ENCODE measurements around the gene SDHC. TPM values are rescaled to one million over a fixed set of nuclear protein-coding genes. Genes with fewer than 3 reads are reported as not detected.
A peak's percentile ranks its signal among the peaks of the same experiment; 100 is the strongest.
"Not testable (repeated sequence)": the region's sequence is repeated elsewhere in the genome, so short reads cannot be mapped to it uniquely, and the experiment has no call there.

Gene SDHC
- total RNA-seq, 1 donor, result 20.3 TPM

DNA sequence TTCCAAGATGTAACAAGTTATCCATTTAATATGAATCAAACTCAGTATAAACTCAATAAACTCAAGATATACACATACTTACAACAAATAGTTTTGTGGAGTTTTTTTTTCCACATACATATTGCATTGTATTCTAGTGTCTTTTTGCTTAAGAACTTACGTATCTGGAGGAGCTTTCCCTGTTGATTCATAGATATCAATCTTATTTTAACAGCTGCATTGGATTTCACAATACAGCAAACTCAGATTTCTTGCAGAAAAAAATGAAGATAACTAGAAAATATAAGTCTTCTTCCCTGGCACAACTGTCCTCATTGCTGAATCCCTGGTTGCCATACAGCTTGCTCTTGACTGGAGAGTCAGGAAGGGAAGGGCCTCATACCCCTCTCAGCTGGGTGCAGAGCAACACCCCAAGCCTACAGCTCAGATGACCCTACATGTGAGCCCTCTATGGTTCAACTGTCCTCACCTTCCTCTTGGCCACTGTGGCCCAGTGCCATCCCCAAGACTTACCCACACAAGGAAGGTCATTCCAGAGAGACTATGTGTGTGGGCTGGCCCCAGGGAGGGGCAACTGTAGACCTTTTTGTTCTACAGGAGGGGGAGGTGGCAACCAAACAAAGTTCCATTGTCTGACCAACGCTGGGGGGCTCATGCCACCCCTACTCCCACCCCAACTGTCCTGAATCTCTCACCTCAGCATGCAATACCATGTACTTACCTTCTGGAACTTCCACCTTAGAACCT is 6.1 kb upstream of the SDHC start:
- no peak overlapping the region for H3K4me3 ChIP-seq (ENCODE audit: low read depth, low read length)
- no peak for TF ChIP-seq CTCF (IDR thresholded peaks at IDR 0.05; ENCODE audit: insufficient read depth, low read depth, low read length)
- DNase-seq (ENCODE audit: low read depth), result peak; percentile 13

DNA sequence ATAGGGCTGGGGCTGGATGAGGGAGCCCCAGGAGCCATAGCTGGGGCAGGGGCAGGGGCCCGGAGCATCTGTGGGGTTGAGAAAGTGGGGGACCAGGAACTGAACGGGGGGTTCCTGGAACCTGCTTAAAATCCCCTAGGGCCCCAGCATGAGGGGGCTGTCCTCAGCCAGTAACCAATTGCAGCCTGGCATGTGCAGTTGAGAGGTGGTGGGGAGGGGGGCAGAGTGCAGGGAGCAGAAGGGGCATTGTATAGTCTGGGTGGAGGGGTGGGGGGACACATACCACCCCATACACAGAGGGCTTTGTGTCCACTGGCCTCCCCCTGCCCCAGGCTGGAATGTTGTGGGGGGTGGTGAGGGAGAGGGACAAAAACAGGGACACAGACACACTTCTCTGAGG is 4.3 kb upstream of the SDHC start, which contains the start of gene MPZ:
Gene MPZ, minus strand, starts transcription at position 101 of the 400 bp plus-strand sequence. Its CDS starts 63 bp downstream, at position 38.
- no peak for DNase-seq (ENCODE audit: low read depth)
- TF ChIP-seq CTCF (IDR thresholded peaks at IDR 0.05; ENCODE audit: insufficient read depth, low read depth, low read length), result no peak
- no peak within 1 kb of the TSS for H3K4me3 ChIP-seq (ENCODE audit: low read depth, low read length)

- no peak overlapping the region for H3K4me3 ChIP-seq (ENCODE audit: low read depth, low read length)
- TF ChIP-seq CTCF (IDR thresholded peaks at IDR 0.05; ENCODE audit: insufficient read depth, low read depth, low read length), result no peak
- DNase-seq (ENCODE audit: low read depth), result no peak
These were observed 2.5 kb upstream of the SDHC start for GRCh38 chr1:161311595-161312181.

- no peak for DNase-seq (ENCODE audit: low read depth)
- TF ChIP-seq CTCF (IDR thresholded peaks at IDR 0.05; ENCODE audit: insufficient read depth, low read depth, low read length), result no peak
- peak overlapping the region; percentile 99 for H3K4me3 ChIP-seq (ENCODE audit: low read depth, low read length)
These were observed 504 bp upstream of the SDHC start for GRCh38 chr1:161313554-161314200.

DNA sequence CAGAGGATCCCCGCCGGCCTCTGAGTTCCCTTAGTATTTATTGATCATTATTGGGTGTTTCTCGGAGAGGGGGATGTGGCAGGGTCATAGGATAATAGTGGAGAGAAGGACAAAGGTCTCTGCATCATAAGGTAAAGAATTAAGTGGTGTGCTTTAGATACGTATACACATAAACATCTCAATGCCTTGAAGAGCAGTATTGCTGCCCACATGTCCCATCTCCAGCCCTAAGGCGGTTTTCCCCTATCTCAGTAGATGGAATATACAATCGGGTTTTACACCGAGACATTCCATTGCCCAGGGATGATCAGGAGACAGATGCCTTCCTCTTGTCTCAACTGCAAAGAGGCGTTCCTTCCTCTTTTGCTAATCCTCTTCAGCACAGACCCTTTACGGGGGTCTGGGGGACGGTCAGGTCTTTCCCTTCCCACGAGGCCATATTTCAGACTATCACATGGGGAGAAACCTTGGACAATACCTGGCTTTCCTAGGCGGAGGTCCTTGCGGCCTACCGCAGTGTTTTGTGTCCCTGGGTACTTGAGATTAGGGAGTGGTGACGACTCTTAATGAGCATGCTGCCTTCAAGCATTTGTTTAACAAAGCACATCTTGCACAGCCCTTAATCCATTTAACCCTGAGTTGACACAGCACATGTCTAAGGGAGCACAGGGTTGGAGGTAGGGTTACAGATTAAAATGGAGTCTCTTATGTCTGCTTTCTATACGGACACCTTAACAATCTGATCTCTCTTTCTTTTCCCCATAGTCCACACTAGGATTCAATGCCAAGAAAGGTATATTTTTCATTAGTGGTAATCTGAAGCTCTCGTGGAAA is 1.9 kb downstream of the SDHC start:
- not testable (repeated sequence) for DNase-seq (ENCODE audit: low read depth); H3K4me3 ChIP-seq (ENCODE audit: low read depth, low read length)

DNA sequence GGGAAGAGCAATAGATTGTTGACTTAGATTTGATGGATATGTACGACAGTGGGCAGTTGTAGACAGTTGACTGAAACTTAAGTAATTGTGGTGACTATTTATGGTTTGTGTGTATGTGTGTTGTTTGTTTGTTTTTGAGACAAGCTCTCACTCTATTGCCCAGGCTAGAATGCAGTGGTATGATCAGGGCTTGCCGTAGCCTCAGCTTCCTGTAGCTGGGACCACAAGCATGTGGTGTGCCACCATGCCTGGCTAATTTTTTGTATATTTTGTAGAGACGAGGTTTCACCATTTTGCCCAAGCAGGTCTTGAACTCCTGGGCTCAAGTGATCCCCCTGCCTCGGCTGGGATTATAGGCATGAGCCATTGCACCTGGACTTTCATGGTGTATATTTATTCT is 9.8 kb downstream of the SDHC start:
- no peak for TF ChIP-seq CTCF (IDR thresholded peaks at IDR 0.05; ENCODE audit: insufficient read depth, low read depth, low read length)
- no peak for DNase-seq (ENCODE audit: low read depth)
- no peak overlapping the region for H3K4me3 ChIP-seq (ENCODE audit: low read depth, low read length)

Data from fibroblast of villous mesenchyme (primary cell).